DOHH2 (cell line): ENCODE measurements around the gene CEP295NL.
A peak's percentile ranks its signal among the peaks of the same experiment; 100 is the strongest.
"Not testable (repeated sequence)": the region's sequence is repeated elsewhere in the genome, so short reads cannot be mapped to it uniquely, and the experiment has no call there.

Experiments used
- H3F3A ChIP-seq: fragments of 200-600 bp; sonication (generic), shearing (Covaris generic); 2 replicates; pipeline ENCODE4 v1.6.0; 2016; ENCODE audit warnings: antibody characterized with exemption, mild to moderate bottlenecking; ENCODE audit not compliant: control insufficient read depth, insufficient read depth
- H3K27ac ChIP-seq: fragments of 200-600 bp; sonication (generic); 2 replicates; pipeline ENCODE4 v1.5.1; 2014; ENCODE audit warnings: low read depth, mild to moderate bottlenecking, low read length, moderate library complexity
- H3K27me3 ChIP-seq: fragments of 200-600 bp; sonication (generic); 2 replicates; pipeline ENCODE4 v1.6.1; 2014; ENCODE audit warnings: mild to moderate bottlenecking, low read length, mixed read lengths; ENCODE audit not compliant: control insufficient read depth
- H3K36me3 ChIP-seq: fragments of 200-600 bp; sonication (generic); 2 replicates; pipeline ENCODE4 v1.6.1; 2014; ENCODE audit warnings: mild to moderate bottlenecking, low read length, moderate library complexity, mixed read lengths; ENCODE audit not compliant: control insufficient read depth
- H3K4me1 ChIP-seq: fragments of 200-600 bp; sonication (generic); 2 replicates; pipeline ENCODE4 v1.6.1; 2014; ENCODE audit warnings: mild to moderate bottlenecking, low read length, mixed read lengths; ENCODE audit not compliant: control insufficient read depth
- H3K4me2 ChIP-seq: fragments of 200-600 bp; sonication (generic); 2 replicates; pipeline ENCODE4 v1.6.0; 2014; ENCODE audit warnings: mild to moderate bottlenecking, low read length, moderate library complexity
- H3K4me3 ChIP-seq: fragments of 200-600 bp; sonication (generic); 2 replicates; pipeline ENCODE4 v1.5.1; 2014; ENCODE audit warnings: mild to moderate bottlenecking, low read length, mixed read lengths
- H3K79me2 ChIP-seq: fragments of 200-600 bp; sonication (generic); 2 replicates; pipeline ENCODE4 v1.6.1; 2014; ENCODE audit warnings: mild to moderate bottlenecking, low read length, mixed read lengths; ENCODE audit not compliant: control insufficient read depth
- H3K9me2 ChIP-seq: fragments of 200-600 bp; sonication (generic); replicated peaks from 2 replicates; pipeline ENCODE4 v1.6.1; 2014; ENCODE audit warnings: mild to moderate bottlenecking, low read length, mixed read lengths; ENCODE audit not compliant: control insufficient read depth
- H3K9me3 ChIP-seq: fragments of 200-600 bp; sonication (generic); 2 replicates; pipeline ENCODE4 v1.6.1; 2014; ENCODE audit warnings: antibody characterized with exemption, low read length, mixed read lengths; ENCODE audit not compliant: control insufficient read depth, insufficient read depth
- H4K20me1 ChIP-seq: fragments of 200-600 bp; sonication (generic); 2 replicates; pipeline ENCODE4 v1.6.0; 2014; ENCODE audit warnings: low read depth, mild to moderate bottlenecking, antibody characterized with exemption, low read length, moderate library complexity; ENCODE audit not compliant: control insufficient read depth, insufficient read depth
- CTCF ChIP-seq: fragments of 200-600 bp; sonication (generic); IDR thresholded peaks from one replicate; pipeline ENCODE4 v1.5.1; 2014; ENCODE audit warnings: antibody characterized with exemption, mild to moderate bottlenecking, low read depth, low read length; ENCODE audit not compliant: poor library complexity, severe bottlenecking
- EZH2phosphoT487 ChIP-seq: fragments of 200-600 bp; sonication (generic); IDR thresholded peaks from 2 replicates; pipeline ENCODE4 v1.6.1; 2017; ENCODE audit warnings: borderline replicate concordance, mild to moderate bottlenecking, antibody characterized with exemption, low read length, moderate library complexity, mixed read lengths

Gene CEP295NL

GRCh38 chr17:78870621-78871020 lies 32.4 kb downstream of the CEP295NL start:
- H3K27ac ChIP-seq: no peak overlapping the region
- H3F3A ChIP-seq: no peaks in the 10 kb centered on the region
- H3K4me2 ChIP-seq: no peak overlapping the region
- no peaks in the 10 kb centered on the region for H3K9me2 ChIP-seq
- H3K4me1 ChIP-seq: no peaks in the 10 kb centered on the region
- H3K79me2 ChIP-seq: no peaks in the 10 kb centered on the region
- no peak overlapping the region for H3K4me3 ChIP-seq
- TF ChIP-seq CTCF (no peak), EZH2phosphoT487 (no peak)
- H3K9me3 ChIP-seq: no peaks in the 10 kb centered on the region
- no peaks in the 10 kb centered on the region for H3K36me3 ChIP-seq
- no peaks in the 10 kb centered on the region for H4K20me1 ChIP-seq
- peaks cover 19% of the 10 kb centered on the region for H3K27me3 ChIP-seq

GRCh38 chr17:78868391-78868790 lies 34.6 kb downstream of the CEP295NL start:
- H3K9me2 ChIP-seq: no peaks in the 10 kb centered on the region
- H3K79me2 ChIP-seq: no peaks in the 10 kb centered on the region
- H3K4me1 ChIP-seq: no peaks in the 10 kb centered on the region
- no peaks in the 10 kb centered on the region for H4K20me1 ChIP-seq
- peaks cover 19% of the 10 kb centered on the region; the same call in 1 of the 2 replicates for H3K27me3 ChIP-seq
- H3F3A ChIP-seq: no peaks in the 10 kb centered on the region
- no peak overlapping the region for H3K4me2 ChIP-seq
- H3K36me3 ChIP-seq: no peaks in the 10 kb centered on the region
- no peak for TF ChIP-seq CTCF
- TF ChIP-seq EZH2phosphoT487: no peak
- no peak overlapping the region for H3K4me3 ChIP-seq
- H3K9me3 ChIP-seq: no peaks in the 10 kb centered on the region
- H3K27ac ChIP-seq: no peak overlapping the region

GRCh38 chr17:78867046-78867445 lies 36.0 kb downstream of the CEP295NL start:
- H3K27ac ChIP-seq, H3F3A ChIP-seq, H3K4me1 ChIP-seq, H3K9me3 ChIP-seq, H4K20me1 ChIP-seq, H3K4me2 ChIP-seq, H3K36me3 ChIP-seq, H3K9me2 ChIP-seq, H3K79me2 ChIP-seq, H3K4me3 ChIP-seq: not testable (repeated sequence)
- peaks cover 19% of the 10 kb centered on the region; the same call in 1 of the 2 replicates for H3K27me3 ChIP-seq

GRCh38 chr17:78865682-78866390 lies 37.2 kb downstream of the CEP295NL start:
- Histone ChIP-seq H3K9me2 (no peaks in the 10 kb centered on the region), H3K4me2 (no peak overlapping the region), H3K4me3 (no peak overlapping the region), H3K27me3 (peaks cover 19% of the 10 kb centered on the region; the same call in 1 of the 2 replicates), H3F3A (no peaks in the 10 kb centered on the region), H3K79me2 (no peaks in the 10 kb centered on the region), H3K4me1 (no peaks in the 10 kb centered on the region), H3K27ac (no peak overlapping the region), H3K9me3 (no peaks in the 10 kb centered on the region), H3K36me3 (no peaks in the 10 kb centered on the region), H4K20me1 (no peaks in the 10 kb centered on the region)
- TF ChIP-seq EZH2phosphoT487 (no peak), CTCF (peak; percentile 82)
